RWPE1 (cell line): ENCODE measurements around the gene LDLRAD4.

Experiments
- CTCF ChIA-PET: fragments of 350-600 bp; sonication (Branson Sonifier 250); formaldehyde crosslinking; extraction: SDS; loops from one replicate; lab custom pipeline; 2021; lab: Yijun Ruan, JAX
- POLR2A ChIA-PET: fragments of 400-600 bp; formaldehyde crosslinking; extraction: SDS; loops from one replicate; lab custom pipeline; 2020; ENCODE audit warnings: antibody characterized with exemption; ENCODE audit not compliant: low non-redundant PET; lab: Yijun Ruan, JAX
- DNase-seq: peaks from one replicate; pipeline ENCODE4 v3.0.0; 2012; ENCODE audit warnings: low spot score
- H3K27ac ChIP-seq: fragments of 450-650 bp; 2 replicates; pipeline ENCODE4 v1.5.1; 2017
- CTCF ChIP-seq: fragments of 450-650 bp; conservative IDR thresholded peaks from 2 replicates; pipeline ENCODE4 v1.5.1; 2017; ENCODE audit warnings: low read depth, mild to moderate bottlenecking

LDLRAD4 gene

GRCh38 chr18:13287372-13287771, 68.8 kb downstream of the LDLRAD4 start:
- no peak for DNase-seq
- ChIA-PET CTCF (no interaction called here), POLR2A (no interaction called here)
- no peak overlapping the region for H3K27ac ChIP-seq
- TF ChIP-seq CTCF = no peak

GRCh38 chr18:13288509-13289133, 70.1 kb downstream of the LDLRAD4 start:
- POLR2A ChIA-PET = no interaction called here
- no peak for TF ChIP-seq CTCF
- CTCF ChIA-PET = interaction anchor here (0.7 kb wide), 1 partner anchor 249 kb away, joined by 3 read pairs; no protein-coding TSS in a partner anchor
- no peak for DNase-seq
- H3K27ac ChIP-seq = no peak overlapping the region

GRCh38 chr18:13289481-13290205, 71.1 kb downstream of the LDLRAD4 start:
- TF ChIP-seq CTCF = no peak
- POLR2A ChIA-PET = no interaction called here
- CTCF ChIA-PET = no interaction called here
- DNase-seq = no peak
- no peak overlapping the region for H3K27ac ChIP-seq

- H3K27ac ChIP-seq = no peak overlapping the region
- ChIA-PET CTCF (interaction anchor here (0.5 to 0.7 kb wide), 2 partner anchors 16 to 118 kb away, joined by 3 to 12 read pairs; no protein-coding TSS in a partner anchor), POLR2A (no interaction called here)
- no peak for DNase-seq
- no peak for TF ChIP-seq CTCF
Measured at GRCh38 chr18:13290856-13291271, 72.3 kb downstream of the LDLRAD4 start.

GRCh38 chr18:13291299-13291698, 72.7 kb downstream of the LDLRAD4 start:
- no peak for DNase-seq

More at GRCh38 chr18:13291299-13291698, 72.7 kb downstream of the LDLRAD4 start:
- CTCF ChIA-PET = interaction anchor here (0.5 kb wide), 1 partner anchor 16 kb away, joined by 12 read pairs; no protein-coding TSS in a partner anchor
- no peak for TF ChIP-seq CTCF
- POLR2A ChIA-PET = no interaction called here
- no peak overlapping the region for H3K27ac ChIP-seq
